CD4-positive, alpha-beta T cell (primary cell): Measurements from ENCODE around the gene HIBCH. TPM values are rescaled to one million over a fixed set of nuclear protein-coding genes. Genes with fewer than 3 reads are reported as not detected.
"Not testable (repeated sequence)": the region's sequence is repeated elsewhere in the genome, so short reads cannot be mapped to it uniquely, and the experiment has no call there.

ENCODE experiments used
- ATAC-seq: fragments of 200-7000 bp; cut with Tn5 transposase; one replicate; pipeline ENCODE4 v1.10.0; 2022; ENCODE audit warnings: mild to moderate bottlenecking; ENCODE audit not compliant: poor library complexity
- CTCF ChIA-PET: fragments of 350-600 bp; sonication (Branson Sonifier 250); formaldehyde crosslinking; loops from one replicate; lab custom pipeline; 2021; ENCODE audit warnings: antibody characterized with exemption, inconsistent platforms; lab: Charles Lee
- POLR2A ChIA-PET: fragments of 350-600 bp; sonication (Branson Sonifier 250); formaldehyde crosslinking; loops from one replicate; lab custom pipeline; 2021; ENCODE audit warnings: antibody characterized with exemption, inconsistent platforms; lab: Charles Lee
- DNase-seq, 14 experiments: peaks; one replicate each; pipeline ENCODE4 v3.0.0-alpha.2; 2013 to 2020; ENCODE audit warnings: mixed read lengths in 2 of 14
- H3K27ac ChIP-seq, 2 donors: one replicate each; pipeline versions ENCODE4 v1.5.1 to v1.7.0; 2013; ENCODE audit warnings: low read length in 2 of 2, low read depth in 1 of 2, mild to moderate bottlenecking in 1 of 2
- H3K27me3 ChIP-seq, 2 experiments: 1 replicate in 1 of 2; 2 replicates in 1 of 2; pipeline versions ENCODE4 v1.6.1 to v1.7.0; 2013; ENCODE audit warnings: low read length in 2 of 2, control low read depth in 1 of 2, mild to moderate bottlenecking in 1 of 2, moderate library complexity in 1 of 2; ENCODE audit not compliant: insufficient read depth in 2 of 2, control insufficient read depth in 1 of 2
- H3K36me3 ChIP-seq: one replicate; pipeline ENCODE4 v1.6.1; 2013; ENCODE audit warnings: low read length, control low read depth; ENCODE audit not compliant: insufficient read depth
- H3K4me1 ChIP-seq: one replicate; pipeline ENCODE4 v1.6.1; 2013; ENCODE audit warnings: low read length, control low read depth; ENCODE audit not compliant: insufficient read depth
- H3K4me3 ChIP-seq: one replicate; pipeline ENCODE4 v1.5.1; 2013; ENCODE audit warnings: mild to moderate bottlenecking, low read length, moderate library complexity
- H3K9me3 ChIP-seq, 2 experiments: 1 replicate in 1 of 2; 2 replicates in 1 of 2; pipeline versions ENCODE4 v1.6.1 to v1.7.0; 2013; ENCODE audit warnings: low read length in 2 of 2, mild to moderate bottlenecking in 2 of 2, control low read depth in 1 of 2, moderate library complexity in 1 of 2; ENCODE audit not compliant: control insufficient read depth in 1 of 2, insufficient read depth in 1 of 2
- H3K27ac Mint-ChIP-seq: one replicate; pipeline ENCODE4 v1.8.0; 2020; ENCODE audit warnings: mixed read lengths
- H3K27me3 Mint-ChIP-seq: one replicate; pipeline ENCODE4 v1.8.0; 2021; ENCODE audit warnings: mixed read lengths
- H3K36me3 Mint-ChIP-seq: one replicate; pipeline ENCODE4 v1.8.0; 2021; ENCODE audit warnings: low read depth, mixed read lengths
- H3K4me1 Mint-ChIP-seq: one replicate; pipeline ENCODE4 v1.8.0; 2021; ENCODE audit warnings: low read depth, mixed read lengths
- H3K4me3 Mint-ChIP-seq: one replicate; pipeline ENCODE4 v1.8.0; 2020; ENCODE audit warnings: mild to moderate bottlenecking, mixed read lengths
- H3K9me3 Mint-ChIP-seq: one replicate; pipeline ENCODE4 v1.8.0; 2020; ENCODE audit warnings: mixed read lengths
- intact Hi-C, 2 experiments: fragments of 100-400 bp; cut with DNase I in 1 of 2; cut with micrococcal nuclease in 1 of 2; formaldehyde crosslinking; loops; one replicate each; pipeline versions ENCODE4 v1.15.1 to v1.9.0; 2023 to 2025; cut with DNase I, micrococcal nuclease
- total RNA-seq, 174 experiments: library from RNA in 2 of 174; stranded (reverse) in 2 of 174; gene quantifications; one replicate each; pipeline ENCODE4 v1.2.3 and lab custom pipeline; 2021 to 2026
- TF ChIP-seq, protein P1 (sequence below): fragments of 200-600 bp; IDR thresholded peaks from one replicate; pipeline ENCODE4 v1.8.0; 2022; ENCODE audit warnings: antibody characterized with exemption, mild to moderate bottlenecking

HIBCH gene
- total RNA-seq, 2 experiments from 2014 or later = 3.5 to 7.1 TPM

DNA sequence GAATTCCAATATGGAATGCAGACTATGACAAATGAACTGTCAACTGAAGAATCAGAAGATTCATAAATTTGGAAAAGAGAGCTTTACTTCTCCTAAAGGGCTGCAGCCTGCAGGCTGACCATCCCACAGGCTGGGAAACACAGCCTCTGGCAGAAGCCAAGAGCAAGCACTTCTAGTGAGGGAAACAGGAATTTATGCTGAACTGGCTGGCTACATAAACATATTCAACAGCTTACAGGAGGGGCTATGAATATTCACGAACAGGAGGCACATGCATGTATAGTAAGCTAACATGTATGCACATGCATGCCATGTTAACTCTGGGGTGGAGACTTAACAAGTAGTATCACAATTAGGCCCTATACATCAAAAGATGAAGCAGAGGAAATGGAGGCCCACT lies 17.6 kb downstream of the HIBCH start:
- Histone ChIP-seq H3K9me3 (no peaks in the 10 kb centered on the region), H3K4me1 (no peaks in the 10 kb centered on the region), H3K4me3 (no peak overlapping the region), H3K27ac (no peak overlapping the region), H3K27me3 (no peaks in the 10 kb centered on the region), H3K36me3 (peaks cover 15% of the 10 kb centered on the region)
- Mint-ChIP-seq H3K27me3 (no peaks in the 10 kb centered on the region), H3K9me3 (peaks cover 5% of the 10 kb centered on the region), H3K36me3 (peaks cover 85% of the 10 kb centered on the region), H3K4me3 (no peak overlapping the region), H3K4me1 (peaks cover 15% of the 10 kb centered on the region), H3K27ac (no peak overlapping the region)
- TF ChIP-seq, protein P1, sequence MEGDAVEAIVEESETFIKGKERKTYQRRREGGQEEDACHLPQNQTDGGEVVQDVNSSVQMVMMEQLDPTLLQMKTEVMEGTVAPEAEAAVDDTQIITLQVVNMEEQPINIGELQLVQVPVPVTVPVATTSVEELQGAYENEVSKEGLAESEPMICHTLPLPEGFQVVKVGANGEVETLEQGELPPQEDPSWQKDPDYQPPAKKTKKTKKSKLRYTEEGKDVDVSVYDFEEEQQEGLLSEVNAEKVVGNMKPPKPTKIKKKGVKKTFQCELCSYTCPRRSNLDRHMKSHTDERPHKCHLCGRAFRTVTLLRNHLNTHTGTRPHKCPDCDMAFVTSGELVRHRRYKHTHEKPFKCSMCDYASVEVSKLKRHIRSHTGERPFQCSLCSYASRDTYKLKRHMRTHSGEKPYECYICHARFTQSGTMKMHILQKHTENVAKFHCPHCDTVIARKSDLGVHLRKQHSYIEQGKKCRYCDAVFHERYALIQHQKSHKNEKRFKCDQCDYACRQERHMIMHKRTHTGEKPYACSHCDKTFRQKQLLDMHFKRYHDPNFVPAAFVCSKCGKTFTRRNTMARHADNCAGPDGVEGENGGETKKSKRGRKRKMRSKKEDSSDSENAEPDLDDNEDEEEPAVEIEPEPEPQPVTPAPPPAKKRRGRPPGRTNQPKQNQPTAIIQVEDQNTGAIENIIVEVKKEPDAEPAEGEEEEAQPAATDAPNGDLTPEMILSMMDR = no peak
- intact Hi-C loops = no loop called here
- no peak for DNase-seq
- POLR2A ChIA-PET = interaction anchor here (0.6 kb wide), 1 partner anchor 400 kb away, joined by 3 read pairs; no protein-coding TSS in a partner anchor
- CTCF ChIA-PET = no interaction called here
- no peak for ATAC-seq

DNA sequence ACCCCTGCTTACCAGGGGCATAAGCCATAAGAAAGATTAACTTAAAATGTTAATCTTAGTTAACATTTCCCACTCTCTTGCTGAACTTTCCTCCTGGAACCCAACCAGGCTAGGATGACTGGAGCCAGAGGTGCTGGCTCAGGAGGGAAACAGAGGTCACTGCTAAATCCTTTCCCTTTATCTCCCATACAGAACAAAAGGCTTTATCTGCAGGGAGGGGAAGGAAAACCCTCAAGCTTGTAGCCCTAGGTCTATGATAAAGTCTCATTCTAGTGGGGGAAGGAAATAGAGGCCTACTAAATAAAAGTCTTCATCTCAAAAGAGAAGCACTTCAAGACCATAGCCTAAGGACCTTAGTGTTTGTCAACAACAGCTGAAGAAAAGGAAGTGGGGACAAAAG lies 18.6 kb downstream of the HIBCH start:
- CTCF ChIA-PET = no interaction called here
- intact Hi-C loops = no loop called here
- Histone ChIP-seq H3K36me3 (peaks cover 20% of the 10 kb centered on the region), H3K27me3 (no peaks in the 10 kb centered on the region), H3K4me3 (no peak overlapping the region), H3K9me3 (no peaks in the 10 kb centered on the region), H3K4me1 (no peaks in the 10 kb centered on the region), H3K27ac (no peak overlapping the region)
- Mint-ChIP-seq H3K4me3 (no peak overlapping the region), H3K27ac (no peak overlapping the region), H3K9me3 (peaks cover 5% of the 10 kb centered on the region), H3K4me1 (peaks cover 15% of the 10 kb centered on the region), H3K36me3 (peaks cover 85% of the 10 kb centered on the region), H3K27me3 (no peaks in the 10 kb centered on the region)
- ATAC-seq = no peak
- no peak for DNase-seq
- POLR2A ChIA-PET = no interaction called here
- TF ChIP-seq, protein P1 = no peak

DNA sequence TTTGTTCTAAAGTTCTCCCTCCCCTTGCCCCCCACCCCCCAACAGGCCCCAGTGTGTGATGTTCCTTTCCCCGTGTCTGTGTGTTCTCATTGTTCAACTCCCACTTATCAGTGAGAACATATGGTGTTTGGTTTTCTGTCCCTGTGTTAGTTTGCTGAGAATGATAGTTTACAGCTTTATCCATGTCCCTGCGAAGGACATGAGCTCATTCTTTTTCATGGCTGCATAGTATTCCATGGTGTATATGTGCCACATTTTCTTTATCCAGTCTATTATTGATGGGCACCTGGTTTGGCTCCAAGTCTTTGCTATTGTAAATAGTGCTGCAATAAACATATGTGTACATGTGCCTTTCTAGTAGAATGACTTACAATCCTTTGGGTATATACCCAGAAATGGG lies 21.7 kb downstream of the HIBCH start:
- DNase-seq, H3K4me3 Mint-ChIP-seq, H3K4me1 ChIP-seq, H3K27me3 ChIP-seq, CTCF ChIA-PET, ATAC-seq, H3K4me1 Mint-ChIP-seq, intact Hi-C loops, H3K9me3 Mint-ChIP-seq, POLR2A ChIA-PET, H3K27ac Mint-ChIP-seq, H3K27me3 Mint-ChIP-seq, H3K27ac ChIP-seq, H3K9me3 ChIP-seq, H3K4me3 ChIP-seq: not testable (repeated sequence)
- H3K36me3 ChIP-seq = peaks cover 25% of the 10 kb centered on the region
- H3K36me3 Mint-ChIP-seq = peaks cover 84% of the 10 kb centered on the region

DNA sequence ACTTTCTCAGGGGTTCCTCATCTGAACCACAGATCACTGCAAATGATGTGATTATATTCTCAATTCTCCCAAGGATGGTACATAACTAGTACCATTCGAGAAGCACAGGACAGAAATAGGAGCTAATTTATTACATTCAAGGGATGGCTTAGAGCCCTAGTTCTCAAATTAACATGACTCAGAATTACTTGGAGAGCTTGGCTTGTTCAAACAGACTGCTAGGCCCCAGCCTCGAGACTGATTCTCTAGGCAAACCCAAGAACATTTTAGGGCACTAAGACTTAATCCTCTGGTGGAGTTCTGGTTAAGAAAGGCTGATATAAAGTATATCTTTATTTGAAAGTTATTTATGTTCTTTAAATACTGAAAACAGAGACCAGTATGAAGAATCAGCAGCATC lies 35.8 kb downstream of the HIBCH start:
- peaks cover 78% of the 10 kb centered on the region for H3K36me3 Mint-ChIP-seq
- no peaks in the 10 kb centered on the region for H3K27me3 ChIP-seq
- DNase-seq (no peak), ATAC-seq (no peak)
- CTCF ChIA-PET = no interaction called here
- no peaks in the 10 kb centered on the region for H3K4me1 Mint-ChIP-seq
- TF ChIP-seq, protein P1 = no peak
- H3K4me1 ChIP-seq = no peaks in the 10 kb centered on the region
- intact Hi-C loops = no loop called here
- H3K4me3 ChIP-seq = no peak overlapping the region
- no peak overlapping the region for H3K27ac Mint-ChIP-seq
- no peak overlapping the region for H3K27ac ChIP-seq
- no peaks in the 10 kb centered on the region for H3K9me3 ChIP-seq
- H3K9me3 Mint-ChIP-seq = no peaks in the 10 kb centered on the region
- H3K36me3 ChIP-seq = peaks cover 29% of the 10 kb centered on the region
- H3K27me3 Mint-ChIP-seq = no peaks in the 10 kb centered on the region
- H3K4me3 Mint-ChIP-seq = no peak overlapping the region
- POLR2A ChIA-PET = no interaction called here
